CD4-positive, alpha-beta T cell treated with Interleukin-17A for 1 hour (primary cell): ENCODE results near the gene RAB12.
A peak's percentile ranks its signal among the peaks of the same experiment; 100 is the strongest.
"Not testable (repeated sequence)": the region's sequence is repeated elsewhere in the genome, so short reads cannot be mapped to it uniquely, and the experiment has no call there.

Experiments used
- DNase-seq: peaks from one replicate; pipeline ENCODE4 v3.0.0-alpha.2; 2020

Gene RAB12, protein sequence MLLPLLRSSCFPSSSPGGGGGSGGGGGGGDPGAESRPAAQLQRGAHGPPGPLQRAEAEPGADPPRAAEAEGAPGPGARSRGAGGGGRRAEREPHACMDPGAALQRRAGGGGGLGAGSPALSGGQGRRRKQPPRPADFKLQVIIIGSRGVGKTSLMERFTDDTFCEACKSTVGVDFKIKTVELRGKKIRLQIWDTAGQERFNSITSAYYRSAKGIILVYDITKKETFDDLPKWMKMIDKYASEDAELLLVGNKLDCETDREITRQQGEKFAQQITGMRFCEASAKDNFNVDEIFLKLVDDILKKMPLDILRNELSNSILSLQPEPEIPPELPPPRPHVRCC

DNA sequence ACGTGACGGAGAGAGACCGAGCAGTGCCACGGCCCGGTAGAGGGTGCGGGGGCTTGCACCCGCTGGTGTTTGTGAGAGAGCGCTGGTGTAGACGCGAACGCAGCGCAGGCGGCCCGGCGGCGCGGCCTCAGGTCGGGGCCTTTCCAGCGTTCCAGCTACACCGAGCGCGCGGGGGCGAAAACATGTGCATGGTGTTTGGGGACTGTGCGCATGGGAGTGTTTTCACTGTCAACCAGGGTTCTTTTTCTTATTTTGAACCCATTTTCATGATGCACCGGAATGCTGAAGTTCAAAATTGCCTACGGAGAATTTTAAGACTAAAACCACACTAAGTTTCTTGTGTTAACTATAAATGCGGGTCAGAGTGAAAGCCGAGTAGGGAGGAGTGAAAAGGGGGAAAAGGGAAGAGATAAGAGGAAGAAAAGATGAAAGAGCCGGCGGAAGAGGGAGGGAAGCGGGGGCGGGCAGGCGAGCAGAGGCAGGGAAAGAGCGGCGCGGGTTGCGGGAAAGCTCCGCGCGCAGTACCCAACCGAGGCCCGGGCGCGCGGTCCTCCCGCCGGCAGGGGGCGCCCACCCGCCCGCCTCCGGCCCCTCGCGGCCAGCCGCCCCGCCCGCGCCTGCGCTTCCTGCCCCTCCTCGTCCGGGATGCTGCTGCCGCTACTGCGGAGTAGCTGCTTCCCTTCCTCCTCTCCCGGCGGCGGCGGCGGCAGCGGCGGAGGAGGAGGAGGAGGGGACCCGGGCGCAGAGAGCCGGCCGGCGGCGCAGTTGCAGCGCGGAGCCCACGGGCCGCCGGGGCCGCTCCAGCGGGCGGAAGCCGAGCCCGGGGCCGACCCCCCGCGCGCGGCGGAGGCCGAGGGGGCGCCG is at the start of gene RAB12:
Gene RAB12, plus strand, starts transcription at position 643 of the 864 bp plus-strand sequence. Its CDS starts 3 bp downstream, at position 646.
- DNase-seq: peak; percentile 86

DNA sequence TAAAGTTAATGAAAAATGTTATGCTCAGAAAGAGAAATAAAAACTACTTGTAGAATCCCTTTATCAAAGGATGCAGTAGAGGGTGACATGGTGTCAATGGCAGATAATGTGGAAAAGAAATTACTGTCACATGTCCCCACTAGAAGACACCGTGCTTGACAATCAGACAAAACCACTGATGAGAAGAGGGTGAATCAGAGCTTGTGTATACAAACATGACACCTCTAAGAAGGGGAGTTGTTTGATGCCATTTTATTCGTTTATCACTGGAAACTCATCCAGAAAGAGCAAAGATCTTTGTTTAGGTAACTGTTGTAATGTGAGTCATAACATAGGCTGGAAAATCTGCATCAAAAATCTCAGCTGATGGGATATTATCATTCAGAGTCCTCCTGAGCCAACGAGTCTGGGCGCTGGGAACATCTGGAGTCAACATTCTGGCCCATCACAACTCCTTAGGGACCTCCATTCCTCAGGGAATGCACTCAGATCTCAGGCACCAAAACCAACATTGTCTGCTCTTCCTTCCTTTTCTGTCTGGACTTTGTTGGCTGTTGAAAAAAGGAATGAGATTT is 49.5 kb upstream of the RAB12 start:
- no peak for DNase-seq

DNA sequence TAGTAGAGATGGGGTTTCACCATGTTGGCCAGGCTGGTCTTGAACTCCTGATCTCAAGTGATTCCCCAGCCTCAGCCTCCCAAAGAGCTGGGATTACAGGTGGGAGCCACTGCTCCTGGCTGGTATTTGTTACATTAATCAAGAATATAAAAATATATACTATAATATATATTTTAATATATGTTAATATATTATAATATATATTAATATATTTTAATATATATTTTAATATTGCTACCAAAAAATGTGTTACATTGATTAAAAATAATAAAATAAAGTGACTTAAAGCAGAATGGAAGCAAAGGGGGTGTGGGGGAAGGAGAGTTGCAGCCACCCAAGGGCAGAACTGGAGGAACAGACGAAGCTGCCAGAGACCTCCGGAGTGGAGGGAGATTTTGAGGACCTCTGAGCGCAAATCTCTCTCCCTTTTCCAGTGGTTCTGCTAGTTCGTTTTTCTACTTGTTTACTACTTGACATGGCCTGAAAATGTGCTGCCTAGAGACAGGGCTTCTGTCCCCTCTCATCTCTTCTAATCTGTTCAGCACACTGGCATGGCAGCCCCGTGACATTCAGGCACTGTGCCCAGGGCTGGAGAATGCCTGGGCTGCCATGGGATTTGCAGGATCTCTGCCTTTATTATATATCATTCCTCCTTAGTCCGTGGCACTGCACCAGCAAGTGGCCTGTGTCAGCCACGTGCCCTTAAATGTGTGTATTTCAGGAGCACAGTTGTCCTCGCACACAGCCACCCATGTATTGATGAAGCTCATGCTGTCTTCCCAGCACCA is 47.9 kb upstream of the RAB12 start:
- no peak for DNase-seq

DNA sequence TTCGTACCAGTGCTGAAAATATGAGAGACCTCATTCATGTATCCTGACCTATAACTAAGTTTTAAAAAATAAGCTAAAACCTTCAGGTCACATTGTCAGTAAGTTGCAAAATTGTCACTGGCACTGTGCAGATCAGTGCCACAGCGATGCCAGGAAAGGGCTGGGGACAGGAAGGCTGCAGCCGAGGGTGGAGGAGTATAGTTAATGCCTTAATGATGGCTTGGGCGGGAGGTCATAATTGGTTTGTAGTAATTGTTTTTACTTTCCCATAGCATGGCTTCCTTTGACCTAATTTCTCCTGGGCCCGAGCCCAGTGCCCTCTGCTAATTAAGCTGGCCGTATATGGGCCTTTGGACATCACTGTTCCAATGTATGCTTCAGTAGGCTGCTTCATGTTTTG is 47.2 kb upstream of the RAB12 start:
- no peak for DNase-seq

DNA sequence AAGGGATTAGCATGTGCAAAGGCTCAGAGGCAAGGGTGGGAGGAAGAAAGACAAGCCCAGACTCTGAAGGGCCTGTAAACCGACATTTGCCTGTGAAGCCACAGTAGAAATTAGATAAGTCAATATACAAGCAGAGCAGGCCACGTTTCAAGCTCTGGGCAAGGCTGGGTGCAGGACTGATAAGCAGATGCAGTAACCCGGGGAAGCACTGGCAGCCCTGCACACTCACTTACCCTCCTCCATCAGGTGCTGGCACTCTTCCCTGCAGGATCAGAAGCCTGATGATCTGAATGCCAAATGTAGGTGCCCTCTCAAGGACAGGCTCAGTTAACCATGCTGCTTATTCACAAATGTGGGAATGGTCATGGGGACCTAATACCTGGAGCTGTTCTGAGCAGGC is 46.3 kb upstream of the RAB12 start:
- DNase-seq: no peak

DNA sequence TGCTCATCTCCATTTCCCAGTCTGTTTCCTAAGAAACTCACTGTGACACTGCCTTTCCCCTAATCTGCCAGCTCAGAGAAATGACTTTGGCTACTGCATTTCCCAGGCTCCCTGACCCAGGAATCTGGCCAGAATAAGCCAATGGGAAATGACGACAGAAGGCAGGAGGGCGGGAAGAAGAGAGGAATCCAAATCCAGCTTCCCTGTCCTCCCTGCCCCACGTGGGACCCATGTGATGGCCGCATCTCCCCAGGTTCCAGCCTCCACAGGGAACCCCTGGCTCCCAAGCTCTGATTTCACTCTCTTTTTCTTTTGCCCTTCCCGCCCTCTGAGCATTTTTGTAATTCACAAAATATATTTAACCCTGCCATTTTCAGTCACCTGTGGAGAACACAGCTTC is 37.8 kb upstream of the RAB12 start:
- no peak for DNase-seq

DNA sequence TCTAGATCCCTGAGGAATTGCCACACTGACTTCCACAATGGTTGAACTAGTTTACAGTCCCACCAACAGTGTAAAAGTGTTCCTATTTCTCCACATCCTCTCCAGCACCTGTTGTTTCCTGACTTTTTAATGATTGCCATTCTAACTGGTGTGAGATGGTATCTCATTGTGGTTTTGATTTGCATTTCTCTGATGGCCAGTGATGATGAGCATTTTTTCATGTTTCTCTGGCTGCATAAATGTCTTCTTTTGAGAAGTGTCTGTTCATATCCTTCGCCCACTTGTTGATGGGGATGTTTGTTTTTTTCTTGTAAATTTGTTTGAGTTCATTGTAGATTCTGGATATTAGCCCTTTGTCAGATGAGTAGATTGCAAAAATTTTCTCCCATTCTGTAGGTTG is 35.5 kb upstream of the RAB12 start:
- not testable (repeated sequence) for DNase-seq

DNA sequence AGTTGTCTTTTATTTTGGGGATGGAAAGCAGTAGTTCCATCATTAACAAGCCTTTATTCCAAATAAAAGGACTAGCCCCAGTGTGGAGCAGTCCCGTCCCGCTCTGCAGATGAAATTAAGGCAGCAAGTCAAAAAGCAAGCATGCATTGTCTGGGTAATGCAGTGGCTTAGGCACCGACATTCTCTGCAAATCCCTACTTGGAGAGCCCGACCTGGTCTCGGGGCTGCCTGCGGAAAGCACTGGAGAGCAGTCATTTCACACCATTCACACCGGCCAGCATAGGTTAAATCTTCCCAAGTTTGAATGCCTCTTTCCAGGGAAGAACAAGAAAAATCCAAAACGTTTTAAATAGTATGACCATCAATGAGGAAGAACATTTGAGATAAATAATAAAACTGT is 24.4 kb upstream of the RAB12 start:
- no peak for DNase-seq

DNA sequence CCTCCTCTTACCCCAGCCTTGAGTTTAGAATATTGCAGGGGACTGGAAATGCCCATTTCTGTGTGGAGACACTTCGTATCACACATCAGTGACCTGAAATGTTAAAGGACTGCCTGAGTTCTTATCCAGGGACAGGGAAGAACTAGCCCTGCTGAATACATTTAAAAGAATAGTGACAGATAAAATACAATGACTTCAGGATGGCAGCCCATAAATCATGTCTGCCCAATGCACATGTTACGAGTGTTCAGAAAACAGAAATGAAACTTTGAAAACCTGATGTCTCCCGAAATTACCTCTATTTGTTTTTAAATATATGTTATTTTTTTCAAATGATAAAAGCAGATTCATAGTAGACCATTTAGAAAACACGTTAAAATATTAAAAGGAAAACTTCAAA is 22.3 kb upstream of the RAB12 start:
- no peak for DNase-seq

DNA sequence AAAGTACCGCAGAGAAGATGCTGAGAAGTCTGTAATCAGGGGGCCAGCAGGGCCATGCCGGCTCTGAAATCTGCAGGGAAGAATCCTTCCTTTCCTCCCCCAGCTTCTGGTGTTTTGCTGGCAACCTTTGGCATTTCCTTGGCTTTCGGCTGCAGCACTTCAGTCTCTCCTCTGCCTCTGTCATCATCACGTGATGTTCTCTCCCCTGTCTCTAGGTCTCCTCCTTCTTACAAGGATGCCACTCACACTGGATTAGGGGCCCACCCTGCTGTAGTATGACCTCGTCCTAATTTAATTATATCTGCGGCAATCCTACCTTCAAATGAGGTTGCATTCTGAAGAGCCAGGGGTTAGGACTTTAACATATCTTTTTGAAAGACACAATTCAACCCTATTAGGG is 13.8 kb upstream of the RAB12 start:
- DNase-seq: no peak

DNA sequence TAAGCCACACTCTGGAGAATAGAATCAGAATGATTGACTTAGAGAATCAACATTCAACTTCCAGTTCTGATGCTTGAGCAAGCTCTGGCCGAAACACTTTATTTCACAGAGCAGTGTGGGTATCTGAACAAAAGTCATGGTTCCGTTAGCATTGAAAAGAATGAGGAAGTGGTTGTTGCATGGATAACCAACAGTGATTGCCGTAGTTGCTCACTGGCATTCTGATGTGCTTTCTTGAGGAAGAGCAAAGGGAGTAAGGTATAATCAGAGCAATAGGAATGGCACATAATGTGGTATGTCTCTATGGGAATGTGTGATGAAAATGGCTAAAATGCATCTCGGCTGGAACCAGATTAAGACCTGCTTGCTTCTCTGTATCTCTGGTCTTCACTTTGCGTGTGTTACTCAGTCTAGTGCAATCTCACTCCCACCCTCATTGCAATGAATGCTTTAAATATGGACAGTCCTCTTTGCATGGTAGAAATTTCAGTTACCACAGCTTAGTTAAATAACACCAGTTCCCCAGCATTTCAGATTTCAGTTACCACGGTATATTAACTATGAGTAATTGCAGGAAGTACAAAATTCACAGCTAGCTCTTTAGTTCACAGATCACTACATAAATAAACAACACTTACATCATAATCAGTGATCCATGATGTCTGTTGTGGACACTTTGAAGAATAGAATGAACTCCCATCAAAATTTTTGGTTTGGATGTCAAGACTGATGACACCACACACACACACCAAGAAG is 7.8 kb upstream of the RAB12 start:
- peak; percentile 8 for DNase-seq

DNA sequence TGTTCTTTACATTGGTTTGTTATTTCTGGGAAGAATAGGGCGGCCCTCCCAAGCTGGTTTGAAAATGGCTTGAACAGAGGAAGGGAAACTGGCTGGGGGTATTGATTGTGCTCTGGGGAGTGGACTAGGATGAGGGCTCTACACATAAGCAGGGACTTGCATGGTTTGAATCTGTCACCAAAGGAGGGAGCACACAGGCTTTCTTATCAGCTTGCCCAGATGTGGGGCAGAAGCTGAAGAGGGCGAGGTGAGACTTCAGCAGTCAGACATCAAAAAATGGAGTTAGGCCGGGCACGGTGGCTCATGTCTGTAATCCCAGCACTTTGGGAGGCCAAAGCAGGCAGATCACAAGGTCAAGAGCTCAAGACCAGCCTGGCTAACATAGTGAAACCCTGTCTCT is 7.2 kb upstream of the RAB12 start:
- DNase-seq: no peak

DNA sequence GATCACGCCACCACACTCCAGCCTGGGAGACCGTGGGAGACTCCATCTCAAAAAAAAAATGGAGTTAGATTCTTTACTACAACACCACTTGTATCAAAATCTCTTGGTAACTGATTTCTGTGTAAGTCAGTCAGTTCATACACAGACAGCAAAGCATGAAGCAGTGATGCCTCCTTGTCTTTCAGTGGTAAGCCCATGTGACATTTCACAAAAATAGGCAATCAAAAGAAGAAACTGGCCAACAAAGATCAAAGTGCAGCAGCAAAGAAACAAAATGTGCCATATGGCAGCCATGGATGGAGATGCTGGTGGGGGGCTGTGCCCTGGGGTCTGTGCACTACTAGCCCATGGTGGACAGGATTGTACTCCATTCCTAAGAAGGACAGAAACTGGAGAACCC is 6.7 kb upstream of the RAB12 start:
- DNase-seq: no peak

DNA sequence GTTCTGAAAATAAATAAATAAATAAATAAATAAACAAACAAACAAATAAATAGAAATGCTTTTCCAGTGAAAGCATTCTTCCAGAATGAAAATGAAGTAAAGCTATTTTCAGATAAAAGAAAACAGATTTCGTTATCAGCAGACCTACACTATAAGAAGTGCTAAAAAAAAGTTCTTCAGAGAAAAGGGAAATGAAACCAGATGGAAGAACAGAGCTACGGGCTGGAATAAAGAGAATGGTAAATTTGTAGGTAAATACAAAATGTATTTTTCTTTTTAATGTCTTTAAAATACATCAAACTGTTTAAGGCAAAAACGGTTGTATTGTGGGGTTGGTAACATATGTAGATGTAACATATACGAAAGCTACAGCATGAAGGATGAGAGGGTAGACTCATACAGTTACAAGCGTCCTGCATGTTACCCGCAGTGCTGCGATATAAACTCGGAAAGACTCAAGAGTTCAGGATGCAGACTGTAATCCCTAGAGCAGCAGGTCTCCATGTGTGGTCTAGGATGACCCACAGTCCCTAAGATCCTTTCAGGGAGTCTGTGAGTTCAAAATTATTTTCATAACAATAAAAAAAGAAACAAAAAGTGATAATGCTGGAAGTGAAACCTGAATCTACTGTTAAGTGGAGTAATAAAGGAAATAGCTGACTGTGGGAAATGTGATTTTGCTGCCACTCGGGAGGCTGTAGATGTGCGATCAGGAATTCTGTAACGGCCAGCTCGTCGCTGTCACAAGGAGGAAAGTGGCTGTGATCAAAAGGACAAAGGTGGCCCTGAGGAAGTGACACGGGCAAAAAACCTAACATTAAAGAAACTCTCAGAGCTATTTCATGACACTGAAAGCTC is 5.3 kb upstream of the RAB12 start:
- DNase-seq: no peak

DNA sequence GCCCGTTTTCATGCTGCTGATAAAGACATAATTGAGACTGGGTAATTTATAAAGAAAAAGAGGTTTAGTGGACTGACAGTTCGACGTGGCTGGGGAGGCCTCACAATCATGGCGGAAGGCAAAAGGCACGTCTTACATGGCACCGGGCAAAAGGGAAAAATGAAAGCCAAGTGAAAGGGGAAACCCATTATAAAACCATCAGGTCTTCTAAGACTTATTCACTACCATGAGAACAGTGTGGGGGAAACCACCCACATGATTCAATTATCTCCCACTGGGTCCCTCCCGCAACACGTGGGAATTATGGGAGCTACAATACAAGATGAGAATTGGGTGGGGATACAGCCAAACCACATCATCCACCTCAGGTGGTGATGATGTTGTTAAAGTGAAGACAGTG is 3.3 kb upstream of the RAB12 start:
- DNase-seq: no peak

DNA sequence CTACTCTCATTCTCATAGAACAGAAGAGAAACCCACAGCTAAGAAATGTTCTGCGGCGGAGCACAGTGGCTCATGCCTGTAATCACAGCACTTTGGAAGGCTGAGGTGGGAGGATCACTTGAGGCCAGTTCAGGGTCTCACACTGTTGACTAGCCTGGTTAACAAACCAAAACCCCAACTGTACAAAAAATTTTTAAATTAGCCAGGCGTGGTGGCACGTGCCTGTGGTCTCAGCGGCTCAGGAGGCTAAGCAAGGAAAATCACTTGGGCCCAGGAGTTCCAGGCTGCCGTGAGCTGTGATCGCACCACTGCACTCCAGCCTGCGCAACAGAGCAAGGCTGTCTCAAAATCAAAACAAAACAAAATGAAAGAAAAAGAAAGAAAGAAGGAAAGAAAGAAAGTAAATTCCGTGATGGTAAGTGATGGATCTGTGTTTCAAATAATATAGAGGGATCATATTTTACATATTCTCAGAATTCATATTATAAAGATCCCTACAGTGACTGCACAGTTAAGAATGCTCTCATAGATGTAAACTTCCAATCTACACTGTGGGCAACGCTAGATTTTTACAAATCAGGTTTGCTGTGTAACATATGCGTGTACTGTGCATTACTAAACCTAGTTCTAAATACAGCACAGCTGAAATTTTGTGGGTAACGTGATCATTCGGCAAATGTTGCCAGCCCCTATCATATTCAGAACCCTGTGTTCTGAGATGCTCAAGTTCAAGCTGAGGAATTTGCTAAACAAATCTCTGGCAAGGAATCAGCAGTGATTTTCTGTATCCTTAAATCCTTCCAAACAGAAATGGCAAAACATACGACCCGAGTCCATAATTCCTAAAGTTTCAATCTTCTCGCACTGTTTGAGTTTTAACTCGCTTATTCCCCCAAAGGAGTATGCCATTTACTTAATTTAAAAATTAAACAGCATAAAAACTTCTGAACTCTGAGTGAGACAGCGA is 1.2 kb upstream of the RAB12 start:
- DNase-seq: no peak

DNA sequence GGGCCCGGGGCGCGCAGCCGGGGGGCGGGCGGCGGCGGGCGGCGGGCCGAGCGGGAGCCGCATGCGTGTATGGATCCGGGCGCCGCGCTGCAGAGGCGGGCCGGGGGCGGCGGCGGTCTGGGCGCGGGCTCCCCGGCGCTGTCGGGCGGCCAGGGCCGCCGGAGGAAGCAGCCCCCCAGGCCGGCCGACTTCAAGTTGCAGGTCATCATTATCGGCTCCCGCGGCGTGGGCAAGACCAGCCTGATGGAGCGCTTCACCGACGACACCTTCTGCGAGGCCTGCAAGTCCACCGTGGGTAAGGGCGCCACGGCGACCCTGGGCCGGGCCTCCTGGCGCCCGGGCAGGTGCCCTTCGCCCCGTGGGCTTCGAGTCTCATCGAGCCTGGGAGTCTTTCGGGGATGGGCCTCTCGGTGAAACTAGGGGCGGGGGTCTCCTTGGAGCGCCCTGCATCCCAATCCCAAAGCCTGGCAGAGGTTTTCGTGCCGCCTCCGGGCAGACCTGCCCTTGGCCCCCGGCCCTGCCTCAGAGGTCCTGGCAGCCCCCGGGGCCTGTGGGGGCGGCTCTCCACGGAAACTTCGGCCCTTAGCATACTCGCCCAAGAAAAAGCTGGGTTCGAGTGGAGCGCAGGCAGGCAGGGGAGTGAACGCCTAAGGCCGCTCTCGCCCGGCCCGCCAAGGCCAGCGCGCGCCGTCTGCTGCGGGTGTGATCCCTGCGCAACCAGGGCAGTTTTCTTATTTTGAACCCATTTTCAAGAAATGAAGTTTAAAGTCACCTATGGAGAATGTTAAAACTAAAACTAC is 622 bp downstream of the RAB12 start:
- peak; percentile 7 for DNase-seq

DNA sequence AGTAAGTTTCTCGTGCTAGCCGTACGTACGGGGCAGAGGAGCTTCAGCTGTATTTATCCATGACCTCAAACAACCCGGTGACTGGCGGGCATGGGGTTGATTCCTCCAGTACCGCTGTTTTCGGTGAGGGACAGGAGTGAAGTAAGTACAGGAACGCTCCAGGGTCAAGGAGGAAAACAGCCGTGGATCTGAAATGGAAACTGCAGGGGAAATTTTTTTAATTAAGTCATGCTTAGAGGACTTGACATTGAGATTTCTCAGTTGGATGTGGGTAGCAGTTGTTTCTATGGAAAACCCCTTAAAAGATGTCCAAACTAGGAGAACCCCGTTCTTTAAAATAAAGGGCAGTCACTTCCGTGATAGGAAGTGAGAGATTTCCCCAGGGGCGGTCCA is 1.2 kb downstream of the RAB12 start:
- DNase-seq: peak; percentile 41

DNA sequence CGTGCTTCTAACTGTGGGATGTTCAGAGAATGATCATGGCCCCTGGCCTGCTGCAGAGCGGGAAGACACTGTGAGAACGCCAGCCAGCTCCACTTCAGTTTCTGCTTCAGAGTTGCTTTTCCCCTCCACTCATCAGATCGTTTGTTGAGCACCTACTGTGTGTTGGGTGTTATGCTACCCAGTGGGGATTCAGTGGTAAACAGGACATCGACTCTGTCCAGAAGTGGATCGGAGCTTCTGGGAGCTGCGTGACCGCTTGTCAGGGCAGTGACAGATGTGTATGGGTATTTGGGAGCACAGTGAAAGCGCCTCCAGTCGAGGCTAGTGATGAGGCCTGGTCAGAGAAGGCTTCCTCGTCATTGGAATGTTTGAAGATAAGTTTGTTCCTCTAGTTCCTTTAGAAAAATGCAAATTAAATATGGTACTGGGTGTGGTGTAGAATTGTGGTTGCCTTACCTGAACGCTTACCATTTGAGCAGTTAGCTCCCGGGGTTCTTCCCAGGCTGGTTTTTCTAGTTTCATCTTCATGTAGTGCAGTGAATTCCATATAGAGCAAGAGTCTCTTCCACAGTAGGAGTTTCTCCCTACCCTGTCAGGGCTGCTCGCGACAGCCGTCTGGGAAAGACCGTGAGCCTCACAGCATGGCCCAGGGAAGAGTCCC is 2.8 kb downstream of the RAB12 start:
- DNase-seq: no peak
